ENCODE data around the gene NIPAL3. TPM values are rescaled to one million over a fixed set of nuclear protein-coding genes. Genes with fewer than 3 reads are reported as not detected.

The NIPAL3 gene
- total RNA-seq, 1 donor from 2014 or later: 45.0 TPM

DNA sequence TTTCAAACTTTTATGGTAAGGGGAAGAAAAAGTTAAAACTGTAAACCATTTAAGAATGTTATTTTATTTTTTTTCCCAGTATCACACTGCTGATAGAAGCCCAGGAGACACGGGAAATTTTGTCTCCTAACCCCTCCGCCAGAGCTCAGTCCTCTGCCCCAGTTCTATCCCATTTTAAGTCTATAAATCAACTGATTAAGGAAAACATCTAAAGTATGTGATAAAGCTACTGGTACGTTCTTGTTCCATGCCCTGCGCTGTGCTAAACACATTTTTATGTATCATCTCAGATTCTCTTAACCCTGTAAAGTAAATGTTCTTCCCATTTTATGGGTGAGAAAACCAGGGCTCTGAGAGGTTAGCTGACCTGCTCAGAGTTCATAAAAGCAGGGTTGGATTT is 34.7 kb downstream of the NIPAL3 start:
- TF ChIP-seq, protein P1, sequence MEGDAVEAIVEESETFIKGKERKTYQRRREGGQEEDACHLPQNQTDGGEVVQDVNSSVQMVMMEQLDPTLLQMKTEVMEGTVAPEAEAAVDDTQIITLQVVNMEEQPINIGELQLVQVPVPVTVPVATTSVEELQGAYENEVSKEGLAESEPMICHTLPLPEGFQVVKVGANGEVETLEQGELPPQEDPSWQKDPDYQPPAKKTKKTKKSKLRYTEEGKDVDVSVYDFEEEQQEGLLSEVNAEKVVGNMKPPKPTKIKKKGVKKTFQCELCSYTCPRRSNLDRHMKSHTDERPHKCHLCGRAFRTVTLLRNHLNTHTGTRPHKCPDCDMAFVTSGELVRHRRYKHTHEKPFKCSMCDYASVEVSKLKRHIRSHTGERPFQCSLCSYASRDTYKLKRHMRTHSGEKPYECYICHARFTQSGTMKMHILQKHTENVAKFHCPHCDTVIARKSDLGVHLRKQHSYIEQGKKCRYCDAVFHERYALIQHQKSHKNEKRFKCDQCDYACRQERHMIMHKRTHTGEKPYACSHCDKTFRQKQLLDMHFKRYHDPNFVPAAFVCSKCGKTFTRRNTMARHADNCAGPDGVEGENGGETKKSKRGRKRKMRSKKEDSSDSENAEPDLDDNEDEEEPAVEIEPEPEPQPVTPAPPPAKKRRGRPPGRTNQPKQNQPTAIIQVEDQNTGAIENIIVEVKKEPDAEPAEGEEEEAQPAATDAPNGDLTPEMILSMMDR (IDR thresholded peaks at IDR 0.05; ENCODE audit: insufficient read depth, low read length, poor library complexity, severe bottlenecking): no peak

DNA sequence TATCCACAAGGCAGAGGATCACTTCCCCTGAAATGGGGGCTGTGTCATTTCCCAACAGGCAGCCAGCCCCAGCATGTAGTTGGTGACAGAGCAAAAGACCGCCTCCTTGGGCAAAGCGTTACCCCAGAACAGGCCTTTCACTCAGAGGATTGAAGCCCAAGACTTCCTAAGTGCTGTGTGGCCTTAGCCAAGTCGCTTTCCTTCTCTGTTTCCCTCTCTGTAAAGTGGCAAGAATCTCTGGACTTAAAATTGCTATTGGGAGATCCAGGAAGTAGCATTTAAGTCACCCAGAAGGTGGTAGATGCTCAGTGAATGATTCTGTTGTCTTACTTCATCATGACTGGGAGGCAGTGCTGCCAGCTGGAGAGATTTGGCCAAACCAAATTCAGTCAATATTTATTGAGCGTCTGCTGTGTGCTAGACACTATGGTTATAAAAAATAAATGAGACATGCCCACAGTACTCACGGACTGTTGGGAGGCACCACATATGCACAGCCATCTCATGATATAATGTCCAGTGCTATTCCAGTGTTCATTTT is 35.3 kb downstream of the NIPAL3 start:
- TF ChIP-seq, protein P1 (IDR thresholded peaks at IDR 0.05; ENCODE audit: insufficient read depth, low read length, poor library complexity, severe bottlenecking): no peak
- no peak for DNase-seq (ENCODE audit: low read depth)
- H3K27me3 ChIP-seq (ENCODE audit: control insufficient read depth, insufficient read depth, low read length): no peaks in the 10 kb centered on the region
- peaks cover 1% of the 10 kb centered on the region for H3K36me3 ChIP-seq (ENCODE audit: control insufficient read depth, insufficient read depth, low read length)
- no peak overlapping the region for H3K4me3 ChIP-seq (ENCODE audit: low read depth, low read length)

More for the DNA sequence above, 34.7 kb downstream of the NIPAL3 start:
- H3K4me3 ChIP-seq (ENCODE audit: low read depth, low read length): no peak overlapping the region
- H3K36me3 ChIP-seq (ENCODE audit: control insufficient read depth, insufficient read depth, low read length): peaks cover 1% of the 10 kb centered on the region
- no peak for DNase-seq (ENCODE audit: low read depth)
- H3K27me3 ChIP-seq (ENCODE audit: control insufficient read depth, insufficient read depth, low read length): no peaks in the 10 kb centered on the region

DNA sequence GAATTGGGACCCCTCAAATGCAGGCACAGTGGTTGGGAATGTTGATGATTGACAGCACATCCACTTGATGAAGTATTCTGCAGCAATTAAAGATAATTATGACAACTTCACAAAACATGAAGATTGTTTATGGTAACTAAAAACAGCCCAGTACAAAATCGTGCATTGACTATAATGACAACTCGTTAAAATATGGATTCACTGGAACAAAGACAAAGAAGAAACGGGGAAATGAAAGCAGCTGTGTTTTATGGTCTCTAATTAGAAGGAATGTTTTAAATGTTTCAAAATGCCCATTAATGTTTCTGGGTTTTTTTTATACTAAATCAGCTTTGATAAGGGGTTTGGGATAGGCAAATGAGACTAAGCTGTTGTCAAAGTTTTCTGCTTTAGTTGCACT is 36.1 kb downstream of the NIPAL3 start:
- DNase-seq (ENCODE audit: low read depth): no peak
- TF ChIP-seq, protein P1 (IDR thresholded peaks at IDR 0.05; ENCODE audit: insufficient read depth, low read length, poor library complexity, severe bottlenecking): no peak
- Histone ChIP-seq H3K27me3 (ENCODE audit: control insufficient read depth, insufficient read depth, low read length) (no peaks in the 10 kb centered on the region), H3K36me3 (ENCODE audit: control insufficient read depth, insufficient read depth, low read length) (peaks cover 1% of the 10 kb centered on the region), H3K4me3 (ENCODE audit: low read depth, low read length) (no peak overlapping the region)

DNA sequence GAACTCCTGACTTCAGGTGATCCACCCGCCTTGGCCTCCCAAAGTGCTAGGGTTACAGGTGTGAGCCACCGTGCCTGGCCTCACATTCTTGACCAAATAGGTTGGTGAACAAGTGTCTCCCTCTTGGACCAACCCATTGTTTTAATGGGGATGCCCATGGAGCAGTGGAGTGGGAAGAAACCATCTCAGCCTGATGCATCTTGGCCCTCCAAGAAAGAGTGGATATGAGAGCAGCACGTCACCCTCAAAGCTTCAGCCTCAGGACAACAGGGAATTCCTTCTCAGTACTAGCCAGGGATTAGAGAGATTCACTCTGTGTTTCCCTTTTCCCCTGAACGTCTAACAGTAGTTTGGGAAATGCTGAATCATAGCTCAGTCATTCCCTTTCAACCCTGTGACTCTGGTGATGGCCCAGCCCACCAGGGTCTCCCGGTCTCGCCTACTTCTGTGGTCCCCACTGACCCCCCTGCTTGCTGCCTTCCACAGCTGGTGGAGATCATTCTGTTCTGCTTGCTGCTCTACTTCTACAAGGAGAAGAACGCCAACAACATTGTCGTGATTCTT is 37.4 kb downstream of the NIPAL3 start:
- Histone ChIP-seq H3K27me3 (ENCODE audit: control insufficient read depth, insufficient read depth, low read length) (no peaks in the 10 kb centered on the region), H3K4me3 (ENCODE audit: low read depth, low read length) (no peak overlapping the region), H3K36me3 (ENCODE audit: control insufficient read depth, insufficient read depth, low read length) (peaks cover 1% of the 10 kb centered on the region)
- DNase-seq (ENCODE audit: low read depth): no peak
- TF ChIP-seq, protein P1 (IDR thresholded peaks at IDR 0.05; ENCODE audit: insufficient read depth, low read length, poor library complexity, severe bottlenecking): no peak

DNA sequence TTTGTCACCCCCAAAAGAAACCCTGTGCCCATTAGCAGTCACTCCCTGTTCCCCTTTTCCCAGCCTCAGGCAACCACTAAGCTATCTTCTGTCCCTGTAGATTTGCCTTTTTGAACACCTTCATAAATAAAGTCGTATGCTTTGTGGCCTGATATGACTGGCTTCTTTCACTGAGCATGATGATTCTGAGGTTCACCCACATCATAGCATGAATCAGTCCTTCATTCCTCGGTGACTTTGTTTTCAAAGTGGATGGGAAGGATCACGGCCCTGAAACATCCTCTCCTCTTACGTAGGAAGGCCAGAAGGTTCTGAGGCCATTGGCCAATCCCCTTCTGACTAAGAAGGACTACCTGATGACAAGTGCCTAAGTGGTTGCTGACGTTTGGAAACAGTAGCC is 39.1 kb downstream of the NIPAL3 start:
- TF ChIP-seq, protein P1 (IDR thresholded peaks at IDR 0.05; ENCODE audit: insufficient read depth, low read length, poor library complexity, severe bottlenecking): no peak
- H3K4me3 ChIP-seq (ENCODE audit: low read depth, low read length): no peak overlapping the region
- peaks cover 1% of the 10 kb centered on the region for H3K36me3 ChIP-seq (ENCODE audit: control insufficient read depth, insufficient read depth, low read length)
- DNase-seq (ENCODE audit: low read depth): no peak
- H3K27me3 ChIP-seq (ENCODE audit: control insufficient read depth, insufficient read depth, low read length): no peaks in the 10 kb centered on the region

DNA sequence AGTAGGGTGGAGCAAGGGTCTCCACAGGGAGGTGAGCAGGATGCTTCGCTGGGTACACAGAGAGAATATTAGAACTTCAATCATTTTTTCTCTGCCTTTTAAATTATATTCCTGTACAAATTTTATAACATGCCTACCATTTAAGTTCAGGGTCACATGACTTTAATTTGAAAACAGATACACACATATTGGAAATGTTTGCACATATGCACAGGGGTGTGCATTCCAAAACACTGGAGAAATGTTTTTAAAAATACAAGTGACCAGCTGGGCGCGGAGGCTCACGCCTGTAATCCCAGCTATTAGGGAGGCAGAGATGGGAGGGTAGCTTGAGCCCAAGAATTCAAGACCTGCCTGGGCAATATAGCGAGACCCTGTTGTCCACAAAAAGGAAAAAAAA is 39.7 kb downstream of the NIPAL3 start:
- Histone ChIP-seq H3K27me3 (ENCODE audit: control insufficient read depth, insufficient read depth, low read length) (no peaks in the 10 kb centered on the region), H3K36me3 (ENCODE audit: control insufficient read depth, insufficient read depth, low read length) (peaks cover 1% of the 10 kb centered on the region), H3K4me3 (ENCODE audit: low read depth, low read length) (no peak overlapping the region)
- no peak for DNase-seq (ENCODE audit: low read depth)
- TF ChIP-seq, protein P1 (IDR thresholded peaks at IDR 0.05; ENCODE audit: insufficient read depth, low read length, poor library complexity, severe bottlenecking): no peak
